ENCODE data around the gene TSHR. TPM values are rescaled to one million over a fixed set of nuclear protein-coding genes. Genes with fewer than 3 reads are reported as not detected.

The TSHR gene
- total and polyA plus RNA-seq, 9 donors = 0.15 to 0.41 (median 0.23) TPM; not detected in 6

DNA sequence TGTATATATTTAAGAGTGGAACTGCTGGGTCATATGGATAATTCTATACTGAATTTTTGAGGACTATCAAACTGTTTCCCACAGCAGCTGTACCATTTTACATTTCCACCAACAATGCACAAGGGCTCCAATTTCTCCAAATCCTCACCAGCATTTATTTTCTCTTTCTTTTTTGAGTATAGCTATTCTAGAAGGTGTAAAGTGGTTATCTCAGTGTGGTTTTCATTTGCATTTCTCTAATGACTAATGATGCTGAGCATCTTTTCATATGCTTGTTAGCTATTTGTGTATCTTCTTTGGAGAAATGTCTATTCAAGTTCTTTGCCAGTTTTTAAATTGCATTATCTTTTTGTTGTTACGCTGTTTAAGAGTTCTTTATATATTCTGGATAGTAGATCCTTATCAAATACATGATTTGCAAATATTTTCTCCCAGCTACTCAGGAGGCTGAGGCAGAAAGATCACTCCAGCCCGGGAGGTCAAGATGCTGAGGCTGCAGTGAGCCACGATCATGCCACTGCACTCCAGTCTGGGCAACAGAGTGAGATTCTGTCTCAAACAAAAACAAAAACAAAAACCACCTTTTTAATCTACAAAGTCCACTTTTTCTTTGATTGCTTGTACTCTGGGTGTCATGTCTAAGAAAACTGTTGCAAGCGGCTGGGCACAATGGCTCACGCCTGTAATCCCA is 232.6 kb downstream of the TSHR start:
- no peak overlapping the region for H3K4me3 ChIP-seq
- H3K27me3 ChIP-seq = no peaks in the 10 kb centered on the region
- 94 to 95% (median 95%) methylated on average over 5 of the region's 5 CpGs for WGBS, 3 donors
- no peak overlapping the region for H3K27ac ChIP-seq
- no peaks in the 10 kb centered on the region for H3K9me3 ChIP-seq
- TF ChIP-seq POLR2A (IDR thresholded peaks at IDR 0.05) = no peak
- TF ChIP-seq, protein P1, sequence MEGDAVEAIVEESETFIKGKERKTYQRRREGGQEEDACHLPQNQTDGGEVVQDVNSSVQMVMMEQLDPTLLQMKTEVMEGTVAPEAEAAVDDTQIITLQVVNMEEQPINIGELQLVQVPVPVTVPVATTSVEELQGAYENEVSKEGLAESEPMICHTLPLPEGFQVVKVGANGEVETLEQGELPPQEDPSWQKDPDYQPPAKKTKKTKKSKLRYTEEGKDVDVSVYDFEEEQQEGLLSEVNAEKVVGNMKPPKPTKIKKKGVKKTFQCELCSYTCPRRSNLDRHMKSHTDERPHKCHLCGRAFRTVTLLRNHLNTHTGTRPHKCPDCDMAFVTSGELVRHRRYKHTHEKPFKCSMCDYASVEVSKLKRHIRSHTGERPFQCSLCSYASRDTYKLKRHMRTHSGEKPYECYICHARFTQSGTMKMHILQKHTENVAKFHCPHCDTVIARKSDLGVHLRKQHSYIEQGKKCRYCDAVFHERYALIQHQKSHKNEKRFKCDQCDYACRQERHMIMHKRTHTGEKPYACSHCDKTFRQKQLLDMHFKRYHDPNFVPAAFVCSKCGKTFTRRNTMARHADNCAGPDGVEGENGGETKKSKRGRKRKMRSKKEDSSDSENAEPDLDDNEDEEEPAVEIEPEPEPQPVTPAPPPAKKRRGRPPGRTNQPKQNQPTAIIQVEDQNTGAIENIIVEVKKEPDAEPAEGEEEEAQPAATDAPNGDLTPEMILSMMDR (IDR thresholded peaks at IDR 0.05) = no peak
- no peak for TF ChIP-seq EP300 (IDR thresholded peaks at IDR 0.05)
- no peak for DNase-seq
- H3K4me1 ChIP-seq (ENCODE audit: insufficient read depth) = no peaks in the 10 kb centered on the region
- intact Hi-C loops (cut with DNase I) = no loop called here
- no peaks in the 10 kb centered on the region for H3K36me3 ChIP-seq

DNA sequence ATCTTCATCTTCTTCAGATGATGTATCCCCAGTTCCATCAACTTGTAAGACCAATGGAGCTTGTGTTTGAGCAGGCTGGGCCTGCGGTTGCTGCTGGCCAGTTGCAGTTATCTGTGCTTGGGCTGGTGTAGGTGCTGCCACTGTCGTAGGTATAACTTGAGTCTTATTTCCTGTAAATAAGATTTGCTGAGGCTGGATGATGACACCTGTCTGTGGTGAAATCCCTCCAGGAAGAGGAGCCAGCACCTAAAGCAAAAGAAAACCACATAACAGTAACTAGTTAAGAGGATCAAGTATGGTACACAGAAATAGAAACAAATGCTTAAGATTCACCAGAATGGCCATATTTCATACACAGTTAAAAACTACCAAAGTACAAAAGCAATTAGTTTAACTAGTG is 237.2 kb downstream of the TSHR start:
- H3K27ac ChIP-seq = no peak overlapping the region
- H3K27me3 ChIP-seq = no peaks in the 10 kb centered on the region
- no peaks in the 10 kb centered on the region for H3K36me3 ChIP-seq
- H3K9me3 ChIP-seq = no peaks in the 10 kb centered on the region
- no peak overlapping the region for H3K4me3 ChIP-seq
- intact Hi-C loops (cut with DNase I) = no loop called here
- no peaks in the 10 kb centered on the region for H3K4me1 ChIP-seq (ENCODE audit: insufficient read depth)
- no peak for DNase-seq
- WGBS, 3 donors = 94 to 97% (median 97%) methylated on average over 2 of the region's 2 CpGs
- TF ChIP-seq POLR2A (IDR thresholded peaks at IDR 0.05) (no peak), EP300 (IDR thresholded peaks at IDR 0.05) (no peak)
- TF ChIP-seq, protein P1 (IDR thresholded peaks at IDR 0.05) = no peak

DNA sequence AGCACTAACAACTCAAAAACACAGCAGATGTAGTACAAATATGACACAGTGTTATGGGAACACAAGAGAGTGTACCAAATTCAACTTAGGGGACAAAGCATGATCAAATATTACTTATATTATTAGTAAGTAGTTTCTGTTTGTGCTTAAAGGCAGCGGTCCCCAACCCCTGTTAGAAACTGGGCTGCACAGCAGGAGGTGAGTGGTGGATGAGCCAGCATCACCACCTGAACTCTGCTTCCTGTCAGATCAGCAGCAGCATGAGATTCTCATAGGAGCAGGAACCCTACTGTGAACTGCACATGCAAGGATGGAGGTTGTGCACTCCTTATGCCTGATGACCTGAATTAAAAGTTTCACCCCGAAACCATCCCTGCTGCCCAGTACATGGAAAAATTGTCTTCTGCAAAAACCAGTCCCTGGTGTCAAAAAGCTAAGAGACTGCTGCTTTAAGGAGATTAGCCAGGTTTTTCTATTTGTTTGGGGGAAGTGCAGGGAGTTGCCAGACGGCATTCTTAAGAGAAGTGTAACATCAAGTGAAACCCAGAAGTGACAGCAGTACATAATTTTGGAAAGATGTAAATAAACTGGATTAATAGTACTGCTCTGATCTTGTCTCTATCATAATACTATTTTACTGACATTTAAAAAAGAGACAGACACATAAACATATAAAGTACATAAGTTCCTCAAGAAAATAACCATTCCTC is 238.7 kb downstream of the TSHR start:
- no peaks in the 10 kb centered on the region for H3K27me3 ChIP-seq
- no peaks in the 10 kb centered on the region for H3K9me3 ChIP-seq
- WGBS, 3 donors = 84 to 86% (median 85%) methylated on average over 3 of the region's 3 CpGs
- intact Hi-C loops (cut with DNase I) = no loop called here
- TF ChIP-seq, protein P1 (IDR thresholded peaks at IDR 0.05) = no peak
- TF ChIP-seq POLR2A (IDR thresholded peaks at IDR 0.05) (no peak), EP300 (IDR thresholded peaks at IDR 0.05) (no peak)
- no peaks in the 10 kb centered on the region for H3K4me1 ChIP-seq (ENCODE audit: insufficient read depth)
- H3K27ac ChIP-seq = no peak overlapping the region
- no peak for DNase-seq
- H3K36me3 ChIP-seq = no peaks in the 10 kb centered on the region
- no peak overlapping the region for H3K4me3 ChIP-seq

Other genes with a start within 250 kb of the TSHR start
- 10 to 100 TPM in 2 of 7 donors, 1 to 10 TPM in 5; 5.2 to 14.3 (median 7.8) TPM for gene CEP128, start 13.9 kb upstream of the TSHR start, total RNA-seq
- gene CEP128, start 13.9 kb upstream of the TSHR start, polyA plus RNA-seq = 1 to 10 TPM; 1.5 to 2.4 TPM